HepG2 (cell line): Measurements from ENCODE around the gene CARD9. TPM values are rescaled to one million over a fixed set of nuclear protein-coding genes. Genes with fewer than 3 reads are reported as not detected.

Experiments
- ASH2L ChIP-seq: fragments of 300-600, 200-600 bp; sonication (generic); IDR thresholded peaks from 2 replicates; pipeline ENCODE4 v1.7.0; 2017; ENCODE audit warnings: low read depth, mild to moderate bottlenecking, moderate library complexity, mixed read lengths, low read length; ENCODE audit not compliant: insufficient read length
- CBX5 ChIP-seq: sonication (generic); formaldehyde crosslinking; IDR thresholded peaks from 2 replicates; pipeline ENCODE4 v1.4.0; 2020; ENCODE audit warnings: missing genetic modification reagents, borderline replicate concordance
- CSRNP2 ChIP-seq: sonication (generic); formaldehyde crosslinking; conservative IDR thresholded peaks from 2 replicates; pipeline ENCODE4 v1.8.0; 2022; ENCODE audit warnings: low read depth, missing genetic modification reagents
- ETV6 ChIP-seq: sonication (generic); formaldehyde crosslinking; conservative IDR thresholded peaks from 2 replicates; pipeline ENCODE4 v1.4.0; 2020; ENCODE audit warnings: missing genetic modification reagents
- GMEB1 ChIP-seq: sonication (generic); formaldehyde crosslinking; IDR thresholded peaks from 2 replicates; pipeline ENCODE4 v1.5.1; 2020; ENCODE audit warnings: missing genetic modification reagents, mild to moderate bottlenecking, borderline replicate concordance
- HDAC2 ChIP-seq: sonication (generic); formaldehyde crosslinking; IDR thresholded peaks from 2 replicates; pipeline ENCODE4 v1.4.0; 2020; ENCODE audit warnings: missing genetic modification reagents
- NFE2L1 ChIP-seq: sonication (generic); formaldehyde crosslinking; IDR thresholded peaks from 2 replicates; pipeline ENCODE4 v1.4.0; 2020; ENCODE audit warnings: missing genetic modification reagents, mild to moderate bottlenecking, borderline replicate concordance
- SAFB2 ChIP-seq: sonication (generic); formaldehyde crosslinking; IDR thresholded peaks from 2 replicates; pipeline ENCODE4 v1.5.1; 2020; ENCODE audit warnings: missing genetic modification reagents, low read depth, mild to moderate bottlenecking, borderline replicate concordance
- SOX5 ChIP-seq: IDR thresholded peaks from 2 replicates; pipeline ENCODE4 v1.6.1; 2016; ENCODE audit warnings: borderline replicate concordance
- SRSF4 ChIP-seq: fragments of 200-400 bp; formaldehyde crosslinking; IDR thresholded peaks from one replicate; pipeline ENCODE4 v1.6.1; 2018; ENCODE audit warnings: mild to moderate bottlenecking, low read depth, low read length, moderate library complexity; ENCODE audit not compliant: poor library complexity, severe bottlenecking
- SUZ12 ChIP-seq: fragments of 150-350 bp; IDR thresholded peaks from 2 replicates; pipeline ENCODE4 v1.6.1; 2014; ENCODE audit warnings: low read depth, low read length
- ZFP1 ChIP-seq: IDR thresholded peaks from 2 replicates; pipeline ENCODE4 v1.6.1; 2016
- ZFP90 ChIP-seq: sonication (generic); formaldehyde crosslinking; IDR thresholded peaks from 2 replicates; pipeline ENCODE4 v1.8.0; 2022; ENCODE audit warnings: missing genetic modification reagents, mild to moderate bottlenecking, inconsistent platforms, borderline replicate concordance
- ZNF143 ChIP-seq: sonication (generic); formaldehyde crosslinking; IDR thresholded peaks from 2 replicates; pipeline ENCODE4 v1.4.0; 2020; ENCODE audit warnings: missing genetic modification reagents
- ZNF280B ChIP-seq: sonication (generic); formaldehyde crosslinking; IDR thresholded peaks from 2 replicates; pipeline ENCODE4 v1.5.0; 2020; ENCODE audit warnings: missing genetic modification reagents, mild to moderate bottlenecking, borderline replicate concordance
- ZNF30 ChIP-seq: sonication (generic); formaldehyde crosslinking; IDR thresholded peaks from 2 replicates; pipeline ENCODE4 v1.5.0; 2020; ENCODE audit warnings: mild to moderate bottlenecking, missing genetic modification reagents
- ZNF451 ChIP-seq: sonication (generic); formaldehyde crosslinking; IDR thresholded peaks from 2 replicates; pipeline ENCODE4 v1.5.0; 2020; ENCODE audit warnings: mild to moderate bottlenecking, missing genetic modification reagents
- ZNF513 ChIP-seq: sonication (generic); formaldehyde crosslinking; conservative IDR thresholded peaks from 2 replicates; pipeline ENCODE4 v1.5.0; 2020; ENCODE audit warnings: missing genetic modification reagents
- ZNF674 ChIP-seq: sonication (generic); formaldehyde crosslinking; IDR thresholded peaks from 2 replicates; pipeline ENCODE4 v1.5.0; 2020; ENCODE audit warnings: low read depth, mild to moderate bottlenecking, missing genetic modification reagents
- ZNF839 ChIP-seq: sonication (generic); formaldehyde crosslinking; IDR thresholded peaks from 2 replicates; pipeline ENCODE4 v1.4.0; 2020; ENCODE audit warnings: missing genetic modification reagents, mild to moderate bottlenecking, borderline replicate concordance
- polyA plus RNA-seq, 8 experiments: library from polyadenylated mRNA; depleted of rRNA in 3 of 8; stranded (reverse) in 7 of 8; unstranded in 1 of 8; fragments of >200 nt; fragmentation: Illumina TruSeq in 4 of 8; extraction: Trizol in 4 of 8; gene quantifications; 2 replicates each; pipeline versions ENCODE4 v1.2.1 to v1.2.3, GENCODE V29; 2011 to 2016; ENCODE audit warnings: low read depth in 4 of 8, missing spikeins in 1 of 8, mixed read lengths in 1 of 8; ENCODE audit not compliant: insufficient read depth in 1 of 8
- total RNA-seq, 5 experiments: library from RNA; depleted of rRNA; stranded (reverse); fragments of >200 nt; fragmentation: Illumina TruSeq; extraction: Trizol; gene quantifications; 2 replicates each; pipeline ENCODE4 v1.2.3, GENCODE V29; 2016; ENCODE audit warnings: low read depth in 1 of 5
- TF ChIP-seq, protein P1 (sequence below): sonication (generic); formaldehyde crosslinking; IDR thresholded peaks from 2 replicates; pipeline ENCODE4 v1.4.0; 2020; ENCODE audit warnings: low read depth, mild to moderate bottlenecking, missing genetic modification reagents

CARD9 gene
- total and polyA plus RNA-seq, 2 of the 13 experiments (the other 11 are each of a cell fraction or from before 2014, with no cell fraction given), result 3.3 to 7.4 TPM

GRCh38 chr9:136363106-136363948, 10.1 kb downstream of the CARD9 start, which contains the start of gene DNLZ (continued):
- TF ChIP-seq CSRNP2 (CRISPR knock-in tag) (peak; percentile 87; the same call in 1 of the 2 replicates), GMEB1 (CRISPR knock-in tag) (peak; percentile 76), CBX5 (0 out of 2 replicates have a peak, but pooled peaks have one; percentile 35), ASH2L (peak; percentile 58), ZNF280B (CRISPR knock-in tag) (no peak; the same call in 1 of the 2 replicates), ZNF839 (CRISPR knock-in tag) (no peak), ZNF30 (CRISPR knock-in tag) (no peak), ZNF674 (CRISPR knock-in tag) (no peak), SAFB2 (CRISPR knock-in tag) (peak; percentile 89), NFE2L1 (CRISPR knock-in tag) (no peak), SOX5 (CRISPR knock-in tag) (0 out of 2 replicates have a peak, but pooled peaks have one; percentile 19), SRSF4 (no peak), ZNF143 (CRISPR knock-in tag) (peak; percentile 74), ZFP1 (CRISPR knock-in tag) (peak; percentile 49; the same call in 1 of the 2 replicates), SUZ12 (no peak), HDAC2 (CRISPR knock-in tag) (peak; percentile 59), ETV6 (CRISPR knock-in tag) (peak; percentile 97), ZFP90 (CRISPR knock-in tag) (peak; percentile 70; the same call in 1 of the 2 replicates), ZNF513 (peak; percentile 89; the same call in 1 of the 2 replicates), ZNF451 (CRISPR knock-in tag) (peak; percentile 92; the same call in 1 of the 2 replicates)
- TF ChIP-seq, protein P1, sequence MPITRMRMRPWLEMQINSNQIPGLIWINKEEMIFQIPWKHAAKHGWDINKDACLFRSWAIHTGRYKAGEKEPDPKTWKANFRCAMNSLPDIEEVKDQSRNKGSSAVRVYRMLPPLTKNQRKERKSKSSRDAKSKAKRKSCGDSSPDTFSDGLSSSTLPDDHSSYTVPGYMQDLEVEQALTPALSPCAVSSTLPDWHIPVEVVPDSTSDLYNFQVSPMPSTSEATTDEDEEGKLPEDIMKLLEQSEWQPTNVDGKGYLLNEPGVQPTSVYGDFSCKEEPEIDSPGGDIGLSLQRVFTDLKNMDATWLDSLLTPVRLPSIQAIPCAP, result peak; percentile 44; the same call in 1 of the 2 replicates
